PC-9 (cell line): Measurements from ENCODE around the gene ST3GAL2.

Source experiments
- CTCF ChIP-seq: fragments of 200-600 bp; sonication (generic); conservative IDR thresholded peaks from 2 replicates; pipeline ENCODE4 v1.6.1; 2017; ENCODE audit warnings: mixed run types, antibody characterized with exemption, mild to moderate bottlenecking, moderate library complexity
- EZH2 ChIP-seq: fragments of 200-600 bp; sonication (generic); IDR thresholded peaks from 2 replicates; pipeline ENCODE4 v1.8.0; 2017; ENCODE audit warnings: antibody characterized with exemption, low read depth

DNA sequence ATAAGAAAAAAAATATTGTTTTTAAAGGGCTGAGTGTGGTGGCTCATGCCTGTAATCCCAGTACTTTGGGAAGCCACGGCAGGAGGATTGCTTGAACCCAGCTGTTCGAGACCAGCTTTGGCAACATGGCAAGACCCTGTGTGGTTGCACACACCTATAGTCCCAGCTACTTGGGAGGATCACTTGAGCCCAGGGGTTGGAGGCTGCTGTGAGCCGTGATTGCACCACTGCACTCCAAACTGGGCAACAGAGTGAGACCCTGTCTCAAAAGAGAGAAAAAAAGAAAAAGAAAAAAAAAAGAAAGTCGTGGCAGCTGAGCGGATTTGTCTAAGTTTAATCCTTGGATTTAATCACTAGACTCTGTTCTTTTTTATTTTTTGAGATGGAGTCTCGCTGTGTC is 9.2 kb upstream of the ST3GAL2 start:
- TF ChIP-seq CTCF: no peak
- TF ChIP-seq EZH2: no peak
